ENCODE measurements around the gene NPVF.

GRCh38 chr7:25244254-25245033, 16.2 kb upstream of the NPVF start:
- TF ChIP-seq, protein P1, sequence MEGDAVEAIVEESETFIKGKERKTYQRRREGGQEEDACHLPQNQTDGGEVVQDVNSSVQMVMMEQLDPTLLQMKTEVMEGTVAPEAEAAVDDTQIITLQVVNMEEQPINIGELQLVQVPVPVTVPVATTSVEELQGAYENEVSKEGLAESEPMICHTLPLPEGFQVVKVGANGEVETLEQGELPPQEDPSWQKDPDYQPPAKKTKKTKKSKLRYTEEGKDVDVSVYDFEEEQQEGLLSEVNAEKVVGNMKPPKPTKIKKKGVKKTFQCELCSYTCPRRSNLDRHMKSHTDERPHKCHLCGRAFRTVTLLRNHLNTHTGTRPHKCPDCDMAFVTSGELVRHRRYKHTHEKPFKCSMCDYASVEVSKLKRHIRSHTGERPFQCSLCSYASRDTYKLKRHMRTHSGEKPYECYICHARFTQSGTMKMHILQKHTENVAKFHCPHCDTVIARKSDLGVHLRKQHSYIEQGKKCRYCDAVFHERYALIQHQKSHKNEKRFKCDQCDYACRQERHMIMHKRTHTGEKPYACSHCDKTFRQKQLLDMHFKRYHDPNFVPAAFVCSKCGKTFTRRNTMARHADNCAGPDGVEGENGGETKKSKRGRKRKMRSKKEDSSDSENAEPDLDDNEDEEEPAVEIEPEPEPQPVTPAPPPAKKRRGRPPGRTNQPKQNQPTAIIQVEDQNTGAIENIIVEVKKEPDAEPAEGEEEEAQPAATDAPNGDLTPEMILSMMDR (conservative IDR thresholded peaks at IDR 0.05; ENCODE audit: low read depth, low read length): no peak
- TF ChIP-seq POLR2A (IDR thresholded peaks at IDR 0.05; ENCODE audit: low read depth, low read length) (no peak), USF2 (IDR thresholded peaks at IDR 0.05; ENCODE audit: low read depth, low read length) (no peak), RFX5 (IDR thresholded peaks at IDR 0.05; ENCODE audit: low read depth, low read length) (no peak), MAZ (IDR thresholded peaks at IDR 0.05; ENCODE audit: borderline replicate concordance, low read depth, low read length) (no peak), RAD21 (IDR thresholded peaks at IDR 0.05; ENCODE audit: low read length) (no peak), SMC3 (IDR thresholded peaks at IDR 0.05; ENCODE audit: low read depth, low read length) (no peak), RCOR1 (IDR thresholded peaks at IDR 0.05; ENCODE audit: insufficient replicate concordance, low read length) (no peak), MXI1 (IDR thresholded peaks at IDR 0.05; ENCODE audit: borderline replicate concordance, low read depth, low read length) (no peak), BHLHE40 (IDR thresholded peaks at IDR 0.05; ENCODE audit: low read depth, low read length) (no peak)

Data from IMR-90 (cell line).